Fibroblast of lung (primary cell): ENCODE data around the gene CHAT. TPM values are rescaled to one million over a fixed set of nuclear protein-coding genes. Genes with fewer than 3 reads are reported as not detected.

ENCODE experiments used
- DNase-seq, 2 donors: peaks; one replicate each; pipeline versions ENCODE4 v3.0.0 to v3.0.0-alpha.2; 2010; ENCODE audit warnings: low read depth in 2 of 2
- H2AFZ ChIP-seq: 2 replicates; pipeline ENCODE4 v1.5.1; 2012; ENCODE audit warnings: low read length, control low read depth, inconsistent platforms
- H3K27ac ChIP-seq: 2 replicates; pipeline ENCODE4 v1.5.1; 2011; ENCODE audit warnings: low read length, control low read depth; ENCODE audit not compliant: insufficient read depth
- H3K27me3 ChIP-seq: 2 replicates; pipeline ENCODE4 v1.5.1; 2011; ENCODE audit warnings: mild to moderate bottlenecking, low read length; ENCODE audit not compliant: control insufficient read depth, insufficient read depth
- H3K36me3 ChIP-seq: 2 replicates; pipeline ENCODE4 v1.5.1; 2011; ENCODE audit warnings: low read length; ENCODE audit not compliant: control insufficient read depth, insufficient read depth
- H3K4me1 ChIP-seq: 2 replicates; pipeline ENCODE4 v1.5.1; 2011; ENCODE audit warnings: low read length; ENCODE audit not compliant: control insufficient read depth, insufficient read depth; ENCODE audit errors: extremely low read depth
- H3K4me2 ChIP-seq: 2 replicates; pipeline ENCODE4 v1.5.1; 2011; ENCODE audit warnings: low read length, control low read depth; ENCODE audit not compliant: insufficient read depth; ENCODE audit errors: extremely low read depth
- H3K4me3 ChIP-seq, 4 experiments: fragments of 200-600 bp in 1 of 4; sonication (generic) in 1 of 4; replicated peaks in 1 of 4; 2 replicates each; pipeline ENCODE4 v1.5.1; 2011 to 2016; ENCODE audit warnings: low read length in 4 of 4, low read depth in 3 of 4, mild to moderate bottlenecking in 3 of 4, control low read depth in 2 of 4, inconsistent platforms in 1 of 4, mixed read lengths in 1 of 4; ENCODE audit not compliant: insufficient read depth in 1 of 4; ENCODE audit errors: control extremely low read depth in 1 of 4
- H3K79me2 ChIP-seq: 2 replicates; pipeline ENCODE4 v1.5.1; 2012; ENCODE audit warnings: mild to moderate bottlenecking, low read length, inconsistent platforms; ENCODE audit not compliant: control insufficient read depth, insufficient read depth
- H3K9ac ChIP-seq: 2 replicates; pipeline ENCODE4 v1.5.1; 2011; ENCODE audit warnings: mild to moderate bottlenecking, low read length, control low read depth; ENCODE audit not compliant: insufficient read depth
- H3K9me3 ChIP-seq: 2 replicates; pipeline ENCODE4 v1.5.1; 2012; ENCODE audit warnings: low read depth, low read length; ENCODE audit not compliant: control insufficient read depth, insufficient read depth
- H4K20me1 ChIP-seq: 2 replicates; pipeline ENCODE4 v1.5.1; 2011; ENCODE audit warnings: low read length; ENCODE audit not compliant: control insufficient read depth, insufficient read depth; ENCODE audit errors: extremely low read depth
- EZH2 ChIP-seq: IDR thresholded peaks from 2 replicates; pipeline ENCODE4 v1.5.1; 2012; ENCODE audit warnings: low read length, control low read depth, mild to moderate bottlenecking; ENCODE audit errors: missing control alignments
- polyA plus RNA-seq, 2 donors: library from polyadenylated mRNA; depleted of rRNA in 1 of 2; stranded (reverse) in 1 of 2; unstranded in 1 of 2; fragments of >200 nt; gene quantifications; 2 replicates each; pipeline ENCODE4 v1.2.1, GENCODE V29; 2011 to 2012; ENCODE audit warnings: missing spikeins in 1 of 2
- total RNA-seq: library from RNA; depleted of rRNA; stranded (reverse); fragments of >200 nt; gene quantifications from 2 replicates; pipeline ENCODE4 v1.2.1, GENCODE V29; 2014
- TF ChIP-seq, protein P1 (sequence below), 2 donors: IDR thresholded peaks in 1 of 2; conservative IDR thresholded peaks in 1 of 2; 1 replicate in 1 of 2; 2 replicates in 1 of 2; pipeline ENCODE4 v1.5.1; 2011 to 2012; ENCODE audit warnings: low read length in 2 of 2, control low read depth in 1 of 2, inconsistent platforms in 1 of 2, low read depth in 1 of 2, mild to moderate bottlenecking in 1 of 2

The CHAT gene
- total and polyA plus RNA-seq, 2 donors (not counting 1 experiment from before 2014, with no cell fraction given), result not detected

DNA sequence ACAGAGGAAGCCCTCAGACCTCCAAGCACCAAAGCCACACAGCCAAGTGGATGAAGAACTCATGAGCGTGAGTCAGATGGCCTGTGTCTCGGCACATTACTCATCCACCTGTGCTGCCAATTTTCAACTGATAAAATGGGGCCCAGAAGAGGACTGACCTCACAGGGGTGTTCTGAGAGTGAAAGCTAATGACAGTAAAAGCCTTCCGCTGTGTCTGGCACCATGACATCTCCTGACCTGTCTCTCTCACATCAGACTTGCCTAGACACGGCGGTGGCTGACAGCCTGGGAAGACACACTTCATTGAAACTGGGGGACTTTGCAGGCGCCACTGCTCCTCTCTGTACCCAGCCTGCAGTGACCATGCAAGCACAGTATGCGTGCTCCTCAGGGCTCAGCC is 12.0 kb upstream of the CHAT start:
- Histone ChIP-seq H3K4me3 (no peak overlapping the region), H3K79me2 (no peaks in the 10 kb centered on the region), H3K27me3 (peaks cover 3% of the 10 kb centered on the region), H2AFZ (no peak overlapping the region), H3K4me1 (no peaks in the 10 kb centered on the region), H3K9ac (no peak overlapping the region), H4K20me1 (no peaks in the 10 kb centered on the region), H3K9me3 (no peaks in the 10 kb centered on the region), H3K27ac (no peak overlapping the region), H3K4me2 (no peak overlapping the region), H3K36me3 (no peaks in the 10 kb centered on the region)
- TF ChIP-seq, protein P1, sequence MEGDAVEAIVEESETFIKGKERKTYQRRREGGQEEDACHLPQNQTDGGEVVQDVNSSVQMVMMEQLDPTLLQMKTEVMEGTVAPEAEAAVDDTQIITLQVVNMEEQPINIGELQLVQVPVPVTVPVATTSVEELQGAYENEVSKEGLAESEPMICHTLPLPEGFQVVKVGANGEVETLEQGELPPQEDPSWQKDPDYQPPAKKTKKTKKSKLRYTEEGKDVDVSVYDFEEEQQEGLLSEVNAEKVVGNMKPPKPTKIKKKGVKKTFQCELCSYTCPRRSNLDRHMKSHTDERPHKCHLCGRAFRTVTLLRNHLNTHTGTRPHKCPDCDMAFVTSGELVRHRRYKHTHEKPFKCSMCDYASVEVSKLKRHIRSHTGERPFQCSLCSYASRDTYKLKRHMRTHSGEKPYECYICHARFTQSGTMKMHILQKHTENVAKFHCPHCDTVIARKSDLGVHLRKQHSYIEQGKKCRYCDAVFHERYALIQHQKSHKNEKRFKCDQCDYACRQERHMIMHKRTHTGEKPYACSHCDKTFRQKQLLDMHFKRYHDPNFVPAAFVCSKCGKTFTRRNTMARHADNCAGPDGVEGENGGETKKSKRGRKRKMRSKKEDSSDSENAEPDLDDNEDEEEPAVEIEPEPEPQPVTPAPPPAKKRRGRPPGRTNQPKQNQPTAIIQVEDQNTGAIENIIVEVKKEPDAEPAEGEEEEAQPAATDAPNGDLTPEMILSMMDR (conservative IDR thresholded peaks at IDR 0.05 in 1 of 2, IDR thresholded peaks at IDR 0.05 in 1 of 2; ENCODE audit: low read depth in 1 of 2, low read length in 2 of 2), result no peak
- peak in 1 of 2 donors; percentile 30 for DNase-seq

DNA sequence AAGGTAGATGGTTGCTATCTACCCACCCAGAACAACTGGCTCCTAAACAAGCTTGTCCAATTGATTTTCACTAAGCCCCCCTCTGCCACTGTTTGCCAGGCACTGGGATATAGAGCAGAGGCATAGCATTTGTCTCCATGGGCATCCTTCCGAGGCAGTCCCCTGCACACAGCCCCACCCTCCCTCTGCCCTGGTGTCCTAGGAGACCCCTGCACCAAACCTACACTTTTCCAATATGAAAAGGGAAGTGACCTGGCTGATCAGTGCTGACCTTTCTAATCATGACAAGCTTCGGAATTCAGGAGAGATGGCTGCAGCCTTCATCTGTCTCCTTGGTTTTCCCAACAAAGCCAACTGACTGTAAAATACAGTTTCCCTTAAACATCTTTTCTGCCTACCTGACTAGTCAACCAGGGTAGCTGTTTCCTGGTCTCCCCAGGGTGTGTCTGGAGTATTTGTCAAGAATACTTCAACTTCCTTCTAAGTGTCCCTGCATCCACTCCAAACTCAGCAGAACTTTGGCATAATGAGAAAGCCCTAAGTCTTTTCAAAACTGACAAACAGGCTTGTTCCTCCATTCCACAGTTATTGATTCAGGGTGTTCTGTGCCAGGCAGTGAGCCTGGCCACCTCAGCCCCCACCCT is 11.3 kb upstream of the CHAT start:
- no peak for DNase-seq
- Histone ChIP-seq H3K79me2 (no peaks in the 10 kb centered on the region), H3K27me3 (peaks cover 6% of the 10 kb centered on the region), H3K27ac (no peak overlapping the region), H2AFZ (no peak overlapping the region), H3K36me3 (no peaks in the 10 kb centered on the region), H3K4me2 (no peak overlapping the region), H3K4me3 (no peak overlapping the region), H3K4me1 (no peaks in the 10 kb centered on the region), H3K9ac (no peak overlapping the region), H3K9me3 (no peaks in the 10 kb centered on the region), H4K20me1 (no peaks in the 10 kb centered on the region)
- TF ChIP-seq, protein P1 (conservative IDR thresholded peaks at IDR 0.05 in 1 of 2, IDR thresholded peaks at IDR 0.05 in 1 of 2; ENCODE audit: low read depth in 1 of 2, low read length in 2 of 2), result no peak
- TF ChIP-seq EZH2, result no peak

DNA sequence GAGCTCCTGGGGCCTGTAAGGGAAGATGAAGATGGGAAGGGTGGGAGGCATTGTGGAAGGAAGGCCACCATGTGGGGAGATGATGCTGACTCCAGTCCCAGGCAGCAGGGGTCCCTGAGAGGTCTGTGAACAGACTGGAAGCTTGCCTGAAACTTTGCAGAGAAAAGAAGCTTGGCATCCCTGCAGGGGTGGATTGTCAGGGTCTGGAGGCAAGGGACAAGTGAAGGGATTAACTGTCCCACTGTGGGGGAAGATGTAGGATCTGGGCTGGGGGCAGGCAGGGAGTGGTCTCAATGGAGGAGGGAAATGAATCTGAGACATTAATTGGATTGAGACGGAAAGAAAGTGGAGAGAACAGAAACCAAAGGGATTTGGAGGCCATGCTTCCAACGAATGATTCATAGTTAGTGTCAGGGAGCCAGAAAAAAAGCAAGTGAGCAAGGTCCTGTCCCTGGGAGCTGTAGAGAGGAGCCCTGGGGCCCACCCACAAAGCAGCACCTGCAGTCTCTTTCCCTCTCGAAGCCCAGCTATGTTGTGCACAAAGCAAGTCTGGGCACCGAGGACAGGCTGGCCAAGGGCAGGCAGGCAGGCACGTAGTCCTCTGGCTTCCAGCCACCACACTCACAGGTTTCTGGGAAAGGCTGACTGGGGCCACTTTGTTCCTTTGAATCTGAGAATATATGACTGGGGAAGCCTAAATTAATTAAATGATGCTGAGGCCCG is 8.5 kb upstream of the CHAT start:
- no peak for DNase-seq
- Histone ChIP-seq H3K9me3 (no peaks in the 10 kb centered on the region), H3K27me3 (peaks cover 22% of the 10 kb centered on the region), H3K4me2 (no peak overlapping the region), H3K4me1 (no peaks in the 10 kb centered on the region), H2AFZ (no peak overlapping the region), H3K9ac (no peak overlapping the region), H3K27ac (no peak overlapping the region), H3K4me3 (no peak overlapping the region), H3K79me2 (no peaks in the 10 kb centered on the region), H3K36me3 (no peaks in the 10 kb centered on the region), H4K20me1 (no peaks in the 10 kb centered on the region)
- TF ChIP-seq, protein P1 (conservative IDR thresholded peaks at IDR 0.05 in 1 of 2, IDR thresholded peaks at IDR 0.05 in 1 of 2; ENCODE audit: low read depth in 1 of 2, low read length in 2 of 2), result no peak
- no peak for TF ChIP-seq EZH2
